ENCODE measurements around the gene TWIST2.

DNA sequence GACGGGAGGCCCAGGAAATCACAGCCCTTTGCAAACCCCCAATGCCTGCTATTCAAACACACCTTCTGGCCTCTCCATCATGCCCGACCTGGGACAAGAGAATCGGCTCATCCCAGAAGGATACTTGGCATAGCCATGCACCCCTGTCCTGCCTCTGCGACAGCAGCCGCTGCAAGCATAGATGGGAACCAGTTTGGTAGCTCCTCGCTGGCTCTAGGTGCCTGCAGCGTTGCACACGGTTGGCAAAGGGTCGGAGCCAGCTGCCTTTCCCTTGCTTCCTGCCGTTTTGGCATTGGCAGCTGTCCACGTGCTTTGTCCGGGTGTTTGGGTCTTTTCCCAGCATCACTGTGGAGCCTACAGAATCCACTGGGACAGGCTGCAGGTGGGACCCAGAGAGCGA lies 76.9 kb downstream of the TWIST2 start:
- TF ChIP-seq, protein P1, sequence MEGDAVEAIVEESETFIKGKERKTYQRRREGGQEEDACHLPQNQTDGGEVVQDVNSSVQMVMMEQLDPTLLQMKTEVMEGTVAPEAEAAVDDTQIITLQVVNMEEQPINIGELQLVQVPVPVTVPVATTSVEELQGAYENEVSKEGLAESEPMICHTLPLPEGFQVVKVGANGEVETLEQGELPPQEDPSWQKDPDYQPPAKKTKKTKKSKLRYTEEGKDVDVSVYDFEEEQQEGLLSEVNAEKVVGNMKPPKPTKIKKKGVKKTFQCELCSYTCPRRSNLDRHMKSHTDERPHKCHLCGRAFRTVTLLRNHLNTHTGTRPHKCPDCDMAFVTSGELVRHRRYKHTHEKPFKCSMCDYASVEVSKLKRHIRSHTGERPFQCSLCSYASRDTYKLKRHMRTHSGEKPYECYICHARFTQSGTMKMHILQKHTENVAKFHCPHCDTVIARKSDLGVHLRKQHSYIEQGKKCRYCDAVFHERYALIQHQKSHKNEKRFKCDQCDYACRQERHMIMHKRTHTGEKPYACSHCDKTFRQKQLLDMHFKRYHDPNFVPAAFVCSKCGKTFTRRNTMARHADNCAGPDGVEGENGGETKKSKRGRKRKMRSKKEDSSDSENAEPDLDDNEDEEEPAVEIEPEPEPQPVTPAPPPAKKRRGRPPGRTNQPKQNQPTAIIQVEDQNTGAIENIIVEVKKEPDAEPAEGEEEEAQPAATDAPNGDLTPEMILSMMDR (IDR thresholded peaks at IDR 0.05), result no peak
- TF ChIP-seq SMC3 (IDR thresholded peaks at IDR 0.05; ENCODE audit: low read depth, low read length) (no peak), EZH2phosphoT487 (IDR thresholded peaks at IDR 0.05; ENCODE audit: borderline replicate concordance, low read depth) (no peak), RAD21 (IDR thresholded peaks at IDR 0.05; ENCODE audit: low read length) (no peak), POLR2AphosphoS5 (IDR thresholded peaks at IDR 0.05; ENCODE audit: low read depth, low read length) (no peak), YY1 (IDR thresholded peaks at IDR 0.05; ENCODE audit: low read depth) (no peak), NRF1 (IDR thresholded peaks at IDR 0.05; ENCODE audit: low read depth, low read length) (no peak), RCOR1 (IDR thresholded peaks at IDR 0.05; ENCODE audit: low read length) (no peak)
- TF ChIP-seq, protein P2, sequence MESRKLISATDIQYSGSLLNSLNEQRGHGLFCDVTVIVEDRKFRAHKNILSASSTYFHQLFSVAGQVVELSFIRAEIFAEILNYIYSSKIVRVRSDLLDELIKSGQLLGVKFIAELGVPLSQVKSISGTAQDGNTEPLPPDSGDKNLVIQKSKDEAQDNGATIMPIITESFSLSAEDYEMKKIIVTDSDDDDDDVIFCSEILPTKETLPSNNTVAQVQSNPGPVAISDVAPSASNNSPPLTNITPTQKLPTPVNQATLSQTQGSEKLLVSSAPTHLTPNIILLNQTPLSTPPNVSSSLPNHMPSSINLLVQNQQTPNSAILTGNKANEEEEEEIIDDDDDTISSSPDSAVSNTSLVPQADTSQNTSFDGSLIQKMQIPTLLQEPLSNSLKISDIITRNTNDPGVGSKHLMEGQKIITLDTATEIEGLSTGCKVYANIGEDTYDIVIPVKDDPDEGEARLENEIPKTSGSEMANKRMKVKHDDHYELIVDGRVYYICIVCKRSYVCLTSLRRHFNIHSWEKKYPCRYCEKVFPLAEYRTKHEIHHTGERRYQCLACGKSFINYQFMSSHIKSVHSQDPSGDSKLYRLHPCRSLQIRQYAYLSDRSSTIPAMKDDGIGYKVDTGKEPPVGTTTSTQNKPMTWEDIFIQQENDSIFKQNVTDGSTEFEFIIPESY (IDR thresholded peaks at IDR 0.05; ENCODE audit: borderline replicate concordance, low read depth), result no peak
- TF ChIP-seq, protein P3, sequence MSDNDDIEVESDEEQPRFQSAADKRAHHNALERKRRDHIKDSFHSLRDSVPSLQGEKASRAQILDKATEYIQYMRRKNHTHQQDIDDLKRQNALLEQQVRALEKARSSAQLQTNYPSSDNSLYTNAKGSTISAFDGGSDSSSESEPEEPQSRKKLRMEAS (IDR thresholded peaks at IDR 0.05; ENCODE audit: low read depth), result no peak
